Measurements from ENCODE around the gene PRKCZ. TPM values are rescaled to one million over a fixed set of nuclear protein-coding genes. Genes with fewer than 3 reads are reported as not detected.

Gene PRKCZ
- total RNA-seq, 1 donor = 1.6 TPM

GRCh38 chr1:2184934-2185333 lies 134.7 kb downstream of the PRKCZ start:
- no peak for TF ChIP-seq CTCF (IDR thresholded peaks at IDR 0.05; ENCODE audit: insufficient read depth, low read length)
- H3K4me3 ChIP-seq (ENCODE audit: low read depth, low read length) = no peak overlapping the region
- DNase-seq (ENCODE audit: low read depth) = no peak

- TF ChIP-seq CTCF (IDR thresholded peaks at IDR 0.05; ENCODE audit: insufficient read depth, low read length) = no peak
- no peak overlapping the region for H3K4me3 ChIP-seq (ENCODE audit: low read depth, low read length)
- no peak for DNase-seq (ENCODE audit: low read depth)
Measured at GRCh38 chr1:2185880-2186855, 136.0 kb downstream of the PRKCZ start.

- no peak for TF ChIP-seq CTCF (IDR thresholded peaks at IDR 0.05; ENCODE audit: insufficient read depth, low read length)
- DNase-seq (ENCODE audit: low read depth) = no peak
Measured at GRCh38 chr1:2186901-2187300, 136.7 kb downstream of the PRKCZ start.

GRCh38 chr1:2187619-2188018 lies 137.4 kb downstream of the PRKCZ start:
- no peak overlapping the region for H3K4me3 ChIP-seq (ENCODE audit: low read depth, low read length)
- TF ChIP-seq CTCF (IDR thresholded peaks at IDR 0.05; ENCODE audit: insufficient read depth, low read length) = no peak
- DNase-seq (ENCODE audit: low read depth) = no peak

More at GRCh38 chr1:2186901-2187300, 136.7 kb downstream of the PRKCZ start:
- H3K4me3 ChIP-seq (ENCODE audit: low read depth, low read length) = no peak overlapping the region

- TF ChIP-seq CTCF (IDR thresholded peaks at IDR 0.05; ENCODE audit: insufficient read depth, low read length) = no peak
Measured at GRCh38 chr1:2188336-2188735, 138.1 kb downstream of the PRKCZ start.

GRCh38 chr1:2189459-2190425 lies 139.5 kb downstream of the PRKCZ start:
- TF ChIP-seq CTCF (IDR thresholded peaks at IDR 0.05; ENCODE audit: insufficient read depth, low read length) = no peak

More at GRCh38 chr1:2188336-2188735, 138.1 kb downstream of the PRKCZ start:
- no peak for DNase-seq (ENCODE audit: low read depth)
- H3K4me3 ChIP-seq (ENCODE audit: low read depth, low read length) = no peak overlapping the region

More at GRCh38 chr1:2189459-2190425, 139.5 kb downstream of the PRKCZ start:
- DNase-seq (ENCODE audit: low read depth) = peak; percentile 95
- H3K4me3 ChIP-seq (ENCODE audit: low read depth, low read length) = peak overlapping the region; percentile 71
